Fibroblast of pulmonary artery (primary cell): ENCODE measurements around the gene EEF1E1.

Experiments
- DNase-seq: peaks from one replicate; pipeline ENCODE4 v3.0.0-alpha.2; 2010; ENCODE audit warnings: low read depth
- H3K4me3 ChIP-seq: replicated peaks from 2 replicates; pipeline ENCODE4 v1.5.1; 2011; ENCODE audit warnings: low read depth, mild to moderate bottlenecking, control low read depth, low read length, moderate library complexity
- CTCF ChIP-seq: IDR thresholded peaks from 2 replicates; pipeline ENCODE4 v1.5.1; 2011; ENCODE audit warnings: mild to moderate bottlenecking, control low read depth, low read length, inconsistent platforms; ENCODE audit errors: missing control alignments

EEF1E1 gene

GRCh38 chr6:8102122-8102958, at the start of gene EEF1E1:
Gene EEF1E1, minus strand, starts transcription at chr6:8102548. Its CDS starts 27 bp downstream, at chr6:8102521.
- DNase-seq = peak; percentile 94

GRCh38 chr6:8149350-8149749, 47.0 kb upstream of the EEF1E1 start:
- no peak overlapping the region for H3K4me3 ChIP-seq
- DNase-seq = no peak

More at GRCh38 chr6:8102122-8102958, at the start of gene EEF1E1:
- TF ChIP-seq CTCF = no peak
- peak within 1 kb of the TSS; percentile 79 for H3K4me3 ChIP-seq

GRCh38 chr6:8143945-8144344, 41.6 kb upstream of the EEF1E1 start:
- TF ChIP-seq CTCF = no peak
- DNase-seq = no peak
- H3K4me3 ChIP-seq = no peak overlapping the region

More at GRCh38 chr6:8149350-8149749, 47.0 kb upstream of the EEF1E1 start:
- TF ChIP-seq CTCF = no peak

- no peak for DNase-seq
- H3K4me3 ChIP-seq = no peak overlapping the region
- no peak for TF ChIP-seq CTCF
These were observed 37.1 kb upstream of the EEF1E1 start for GRCh38 chr6:8139451-8139850.

- no peak overlapping the region for H3K4me3 ChIP-seq
- no peak for DNase-seq
- TF ChIP-seq CTCF = no peak
These were observed 35.2 kb upstream of the EEF1E1 start for GRCh38 chr6:8137529-8137939.

GRCh38 chr6:8135276-8135675, 32.9 kb upstream of the EEF1E1 start:
- no peak for TF ChIP-seq CTCF
- H3K4me3 ChIP-seq = no peak overlapping the region
- DNase-seq = no peak

GRCh38 chr6:8132130-8132529, 29.8 kb upstream of the EEF1E1 start:
- no peak for TF ChIP-seq CTCF
- no peak for DNase-seq
- no peak overlapping the region for H3K4me3 ChIP-seq
